Transverse colon (tissue), 4 donors: ENCODE data around the gene RSAD2.

Experiments
- CTCF ChIP-seq, 5 experiments: fragments of 200-600 bp in 3 of 5; fragments of 450-650 bp in 2 of 5; sonication (generic) in 3 of 5; IDR thresholded peaks; 1 replicate in 2 of 5; 2 replicates in 3 of 5; pipeline ENCODE4 v1.5.1; 2016 to 2017; ENCODE audit warnings: antibody characterized with exemption in 5 of 5, inconsistent platforms in 3 of 5, mild to moderate bottlenecking in 2 of 5, moderate library complexity in 1 of 5
- EP300 ChIP-seq: sonication (generic); formaldehyde crosslinking; IDR thresholded peaks from one replicate; pipeline ENCODE4 v1.6.1; 2017; ENCODE audit warnings: antibody characterized with exemption, low read depth
- POLR2A ChIP-seq: fragments of 450-650 bp; IDR thresholded peaks from one replicate; pipeline ENCODE4 v1.6.1; 2016; ENCODE audit warnings: antibody characterized with exemption, mild to moderate bottlenecking, moderate library complexity
- POLR2AphosphoS5 ChIP-seq, 3 donors: sonication (generic); formaldehyde crosslinking; IDR thresholded peaks; one replicate each; pipeline ENCODE4 v1.6.1; 2016; ENCODE audit warnings: antibody characterized with exemption in 3 of 3

- TF ChIP-seq CTCF (IDR thresholded peaks at IDR 0.05) (no peak), POLR2A (no peak), POLR2AphosphoS5 (IDR thresholded peaks at IDR 0.05) (no peak), EP300 (no peak)
Observed at GRCh38 chr2:6860296-6860695, 17.3 kb upstream of the RSAD2 start.
